ENCODE results near the gene CERT1. TPM values are rescaled to one million over a fixed set of nuclear protein-coding genes. Genes with fewer than 3 reads are reported as not detected.

CERT1 gene
- total RNA-seq, 1 donor, result 37.8 TPM

DNA sequence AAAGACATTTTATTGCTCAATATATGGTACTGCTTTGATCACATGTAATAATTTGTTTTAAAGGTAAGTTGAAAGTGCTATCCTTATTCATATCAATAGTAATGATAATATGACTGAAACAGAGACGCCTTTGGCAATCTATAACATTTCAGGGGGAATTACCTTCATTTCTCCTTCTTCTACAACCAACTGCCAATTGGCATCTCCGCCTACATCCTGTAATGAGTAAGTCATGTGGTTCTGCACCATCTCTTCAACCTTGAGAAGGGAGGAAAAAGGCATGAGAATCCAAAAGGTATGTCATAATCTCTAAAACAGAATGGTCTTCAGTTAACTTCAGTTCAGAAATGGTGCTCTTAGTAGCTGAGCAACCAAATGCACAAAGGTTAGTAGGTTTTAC lies 122.0 kb downstream of the CERT1 start:
- no peak for DNase-seq (ENCODE audit: low read depth)
- H3K4me3 ChIP-seq (ENCODE audit: low read depth, low read length), result no peak overlapping the region
- TF ChIP-seq, protein P1, sequence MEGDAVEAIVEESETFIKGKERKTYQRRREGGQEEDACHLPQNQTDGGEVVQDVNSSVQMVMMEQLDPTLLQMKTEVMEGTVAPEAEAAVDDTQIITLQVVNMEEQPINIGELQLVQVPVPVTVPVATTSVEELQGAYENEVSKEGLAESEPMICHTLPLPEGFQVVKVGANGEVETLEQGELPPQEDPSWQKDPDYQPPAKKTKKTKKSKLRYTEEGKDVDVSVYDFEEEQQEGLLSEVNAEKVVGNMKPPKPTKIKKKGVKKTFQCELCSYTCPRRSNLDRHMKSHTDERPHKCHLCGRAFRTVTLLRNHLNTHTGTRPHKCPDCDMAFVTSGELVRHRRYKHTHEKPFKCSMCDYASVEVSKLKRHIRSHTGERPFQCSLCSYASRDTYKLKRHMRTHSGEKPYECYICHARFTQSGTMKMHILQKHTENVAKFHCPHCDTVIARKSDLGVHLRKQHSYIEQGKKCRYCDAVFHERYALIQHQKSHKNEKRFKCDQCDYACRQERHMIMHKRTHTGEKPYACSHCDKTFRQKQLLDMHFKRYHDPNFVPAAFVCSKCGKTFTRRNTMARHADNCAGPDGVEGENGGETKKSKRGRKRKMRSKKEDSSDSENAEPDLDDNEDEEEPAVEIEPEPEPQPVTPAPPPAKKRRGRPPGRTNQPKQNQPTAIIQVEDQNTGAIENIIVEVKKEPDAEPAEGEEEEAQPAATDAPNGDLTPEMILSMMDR (IDR thresholded peaks at IDR 0.05; ENCODE audit: insufficient read depth, low read length), result no peak

- TF ChIP-seq, protein P1 (IDR thresholded peaks at IDR 0.05; ENCODE audit: insufficient read depth, low read length), result no peak
- no peak for DNase-seq (ENCODE audit: low read depth)
- no peak overlapping the region for H3K4me3 ChIP-seq (ENCODE audit: low read depth, low read length)
These were observed 123.6 kb downstream of the CERT1 start for GRCh38 chr5:75387806-75388205.

- no peak overlapping the region for H3K4me3 ChIP-seq (ENCODE audit: low read depth, low read length)
- DNase-seq (ENCODE audit: low read depth), result no peak
- TF ChIP-seq, protein P1 (IDR thresholded peaks at IDR 0.05; ENCODE audit: insufficient read depth, low read length), result no peak
These were observed 127.2 kb downstream of the CERT1 start for GRCh38 chr5:75384218-75384617.

DNA sequence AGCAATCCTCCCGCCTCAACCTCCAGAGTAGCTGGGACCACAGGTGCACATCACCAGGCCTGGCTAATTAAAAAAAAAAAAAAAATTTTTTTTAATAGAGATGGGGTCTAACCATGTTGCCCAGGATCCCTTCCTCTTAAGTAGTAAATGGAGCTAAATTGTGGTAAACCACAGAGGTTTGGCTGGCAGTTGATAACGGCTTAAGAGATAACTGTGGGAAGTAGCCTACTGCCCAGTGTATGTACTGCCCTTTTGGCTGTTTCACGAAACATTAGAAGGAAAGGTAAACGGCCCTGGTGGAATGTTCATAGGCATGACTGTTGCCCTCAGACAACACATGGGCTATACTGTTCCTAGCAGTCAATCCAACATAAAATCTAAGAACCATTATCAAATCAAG lies 130.0 kb downstream of the CERT1 start:
- TF ChIP-seq, protein P1 (IDR thresholded peaks at IDR 0.05; ENCODE audit: insufficient read depth, low read length), result no peak
- DNase-seq (ENCODE audit: low read depth), result no peak
- H3K4me3 ChIP-seq (ENCODE audit: low read depth, low read length), result no peak overlapping the region

DNA sequence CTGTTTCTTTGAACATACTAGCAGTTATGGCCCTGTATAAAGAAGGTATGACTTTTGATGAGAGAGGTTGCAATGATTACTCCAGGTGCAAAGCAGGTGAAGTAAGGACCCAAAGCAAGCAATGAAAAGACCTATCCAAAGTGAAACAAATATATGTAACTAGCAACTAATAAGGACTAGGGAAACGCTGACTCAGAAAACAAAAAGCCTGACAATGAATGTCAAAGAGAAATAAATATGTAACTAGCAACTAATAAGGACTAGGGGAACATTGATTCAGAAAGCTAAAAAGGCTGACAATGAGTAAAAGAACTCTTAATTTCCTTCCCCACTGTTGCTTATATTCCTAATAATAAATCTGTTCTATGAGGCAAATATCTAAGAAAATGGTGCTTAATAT lies 131.3 kb downstream of the CERT1 start:
- TF ChIP-seq, protein P1 (IDR thresholded peaks at IDR 0.05; ENCODE audit: insufficient read depth, low read length), result no peak
- no peak overlapping the region for H3K4me3 ChIP-seq (ENCODE audit: low read depth, low read length)
- DNase-seq (ENCODE audit: low read depth), result no peak

- DNase-seq (ENCODE audit: low read depth), result no peak
- TF ChIP-seq, protein P1 (IDR thresholded peaks at IDR 0.05; ENCODE audit: insufficient read depth, low read length), result no peak
- no peak overlapping the region for H3K4me3 ChIP-seq (ENCODE audit: low read depth, low read length)
These were observed 136.0 kb downstream of the CERT1 start for GRCh38 chr5:75375414-75375813.

DNA sequence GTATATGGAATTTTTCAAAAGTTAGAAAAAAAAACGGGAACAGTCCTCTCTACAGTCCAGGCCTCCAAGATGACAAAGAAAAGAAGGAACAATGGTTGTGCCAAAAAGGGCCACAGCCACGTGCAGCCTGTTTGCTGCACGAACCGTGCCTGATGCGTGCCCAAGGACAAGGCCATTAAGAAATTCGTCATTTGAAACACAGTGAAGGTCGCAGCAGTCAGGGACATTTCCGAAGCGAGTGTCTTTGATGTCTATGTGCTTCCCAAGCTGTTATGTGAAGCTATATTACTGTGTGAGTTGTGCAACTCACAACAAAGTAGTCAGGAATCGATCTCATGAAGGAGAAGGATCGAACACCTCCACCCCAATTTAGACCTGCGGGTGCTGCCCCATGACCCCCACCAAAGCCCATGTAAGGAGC lies 137.0 kb downstream of the CERT1 start:
- no peak overlapping the region for H3K4me3 ChIP-seq (ENCODE audit: low read depth, low read length)
- no peak for DNase-seq (ENCODE audit: low read depth)
- TF ChIP-seq, protein P1 (IDR thresholded peaks at IDR 0.05; ENCODE audit: insufficient read depth, low read length), result no peak
